Measurements from ENCODE around the gene RPA1.
"Not testable (repeated sequence)": the region's sequence is repeated elsewhere in the genome, so short reads cannot be mapped to it uniquely, and the experiment has no call there.

Gene RPA1

DNA sequence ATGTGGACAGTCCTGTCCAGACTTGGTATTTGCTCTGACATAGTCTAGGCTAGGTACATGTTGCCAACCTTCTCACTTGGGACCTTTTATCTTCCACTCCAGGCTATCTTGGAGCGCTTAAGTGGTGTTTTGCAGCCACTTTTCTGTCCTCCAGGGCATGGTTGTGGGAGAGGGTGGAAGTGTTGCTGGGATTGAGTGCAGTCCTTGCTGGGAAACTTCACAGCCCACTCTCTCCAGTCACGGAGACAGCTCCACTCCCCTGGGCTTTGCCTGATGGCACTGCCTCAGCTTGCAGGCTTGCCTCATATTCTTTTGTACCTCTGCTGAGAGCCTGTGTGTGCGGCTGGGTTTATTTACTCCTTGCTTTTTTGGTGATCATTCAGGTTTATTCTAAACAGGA lies 17.4 kb downstream of the RPA1 start:
- TF ChIP-seq, protein P1, sequence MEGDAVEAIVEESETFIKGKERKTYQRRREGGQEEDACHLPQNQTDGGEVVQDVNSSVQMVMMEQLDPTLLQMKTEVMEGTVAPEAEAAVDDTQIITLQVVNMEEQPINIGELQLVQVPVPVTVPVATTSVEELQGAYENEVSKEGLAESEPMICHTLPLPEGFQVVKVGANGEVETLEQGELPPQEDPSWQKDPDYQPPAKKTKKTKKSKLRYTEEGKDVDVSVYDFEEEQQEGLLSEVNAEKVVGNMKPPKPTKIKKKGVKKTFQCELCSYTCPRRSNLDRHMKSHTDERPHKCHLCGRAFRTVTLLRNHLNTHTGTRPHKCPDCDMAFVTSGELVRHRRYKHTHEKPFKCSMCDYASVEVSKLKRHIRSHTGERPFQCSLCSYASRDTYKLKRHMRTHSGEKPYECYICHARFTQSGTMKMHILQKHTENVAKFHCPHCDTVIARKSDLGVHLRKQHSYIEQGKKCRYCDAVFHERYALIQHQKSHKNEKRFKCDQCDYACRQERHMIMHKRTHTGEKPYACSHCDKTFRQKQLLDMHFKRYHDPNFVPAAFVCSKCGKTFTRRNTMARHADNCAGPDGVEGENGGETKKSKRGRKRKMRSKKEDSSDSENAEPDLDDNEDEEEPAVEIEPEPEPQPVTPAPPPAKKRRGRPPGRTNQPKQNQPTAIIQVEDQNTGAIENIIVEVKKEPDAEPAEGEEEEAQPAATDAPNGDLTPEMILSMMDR (IDR thresholded peaks at IDR 0.05; ENCODE audit: low read depth, low read length) = no peak
- H3K4me3 ChIP-seq (ENCODE audit: low read depth, low read length) = no peak overlapping the region

DNA sequence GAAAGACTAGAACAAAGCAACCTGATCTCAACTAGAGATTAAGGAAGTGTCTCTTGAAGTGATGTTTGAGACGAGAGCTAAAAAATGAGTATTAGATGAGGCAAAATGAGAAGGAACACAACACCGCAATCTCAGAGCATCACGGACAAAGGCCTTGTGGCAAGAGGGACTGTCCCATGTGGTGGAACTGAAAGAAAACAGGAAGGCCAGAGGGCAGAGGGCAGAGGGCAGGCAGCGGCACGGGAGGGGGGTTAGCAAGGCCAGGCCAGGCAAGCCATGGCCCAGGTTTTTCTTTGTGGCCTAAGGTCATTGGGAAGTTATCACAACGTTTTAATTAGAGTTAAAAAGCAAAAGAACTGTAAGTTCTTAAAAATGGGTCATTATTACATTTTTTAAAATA lies 22.5 kb downstream of the RPA1 start:
- TF ChIP-seq, protein P1 (IDR thresholded peaks at IDR 0.05; ENCODE audit: low read depth, low read length) = no peak
- H3K4me3 ChIP-seq (ENCODE audit: low read depth, low read length) = no peak overlapping the region

DNA sequence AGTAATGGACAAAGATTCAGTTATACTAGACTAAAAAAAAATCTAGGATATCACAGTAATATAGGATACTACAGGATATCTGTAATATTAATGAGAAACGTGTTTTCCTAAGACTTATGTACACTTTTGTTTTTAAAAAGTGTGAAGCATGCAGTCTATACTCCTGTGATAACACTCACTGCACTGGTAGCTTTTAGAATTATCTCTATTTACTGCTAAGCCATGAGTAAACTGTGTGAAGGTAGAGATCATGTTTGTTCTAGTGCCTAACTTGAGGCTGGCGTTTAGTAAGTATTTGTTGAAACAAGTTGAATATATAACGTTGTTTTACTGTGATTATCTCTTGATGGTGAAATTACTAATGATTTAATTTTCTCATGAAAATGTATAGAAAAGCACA lies 23.9 kb downstream of the RPA1 start:
- TF ChIP-seq, protein P1 (IDR thresholded peaks at IDR 0.05; ENCODE audit: low read depth, low read length) = no peak
- H3K4me3 ChIP-seq (ENCODE audit: low read depth, low read length) = no peak overlapping the region

DNA sequence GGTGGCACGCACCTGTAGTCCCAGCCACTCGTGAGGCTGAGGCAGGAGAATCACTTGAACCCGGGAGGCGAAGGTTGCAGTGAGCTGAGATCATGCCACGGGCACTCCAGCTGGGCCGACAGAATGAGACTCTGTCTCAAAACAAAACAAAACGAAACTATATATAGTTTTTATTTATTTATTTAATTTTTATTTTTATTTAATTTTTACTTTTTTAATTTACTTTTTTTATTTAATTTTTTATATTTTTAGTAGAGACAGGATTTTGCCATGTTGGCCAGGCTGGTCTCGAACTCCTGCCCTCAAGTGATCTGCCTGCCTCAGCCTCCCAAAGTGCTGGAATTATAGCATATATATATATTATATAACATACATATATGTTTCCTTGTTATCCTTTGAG lies 26.7 kb downstream of the RPA1 start:
- not testable (repeated sequence) for H3K4me3 ChIP-seq (ENCODE audit: low read depth, low read length)

DNA sequence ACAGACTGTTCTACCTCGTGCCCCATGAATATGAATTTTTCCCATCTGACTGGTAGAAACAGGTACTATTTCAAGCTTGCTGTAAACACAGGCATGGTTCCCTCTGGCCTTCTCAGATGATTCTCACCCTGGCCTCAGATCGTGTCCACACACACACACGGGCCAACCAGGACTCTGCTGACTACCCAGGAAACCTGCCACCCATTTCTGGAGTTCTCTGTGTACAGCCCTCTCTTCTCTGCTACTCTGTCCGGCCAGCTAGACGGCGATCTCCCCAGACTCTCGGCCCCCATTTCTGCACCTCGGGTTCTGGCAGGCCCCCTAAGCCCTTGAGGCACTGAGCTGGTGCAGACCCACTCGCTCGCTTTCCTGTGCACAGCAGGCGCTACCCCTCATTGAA lies 31.2 kb downstream of the RPA1 start:
- TF ChIP-seq, protein P1 (IDR thresholded peaks at IDR 0.05; ENCODE audit: low read depth, low read length) = no peak
- H3K4me3 ChIP-seq (ENCODE audit: low read depth, low read length) = no peak overlapping the region

DNA sequence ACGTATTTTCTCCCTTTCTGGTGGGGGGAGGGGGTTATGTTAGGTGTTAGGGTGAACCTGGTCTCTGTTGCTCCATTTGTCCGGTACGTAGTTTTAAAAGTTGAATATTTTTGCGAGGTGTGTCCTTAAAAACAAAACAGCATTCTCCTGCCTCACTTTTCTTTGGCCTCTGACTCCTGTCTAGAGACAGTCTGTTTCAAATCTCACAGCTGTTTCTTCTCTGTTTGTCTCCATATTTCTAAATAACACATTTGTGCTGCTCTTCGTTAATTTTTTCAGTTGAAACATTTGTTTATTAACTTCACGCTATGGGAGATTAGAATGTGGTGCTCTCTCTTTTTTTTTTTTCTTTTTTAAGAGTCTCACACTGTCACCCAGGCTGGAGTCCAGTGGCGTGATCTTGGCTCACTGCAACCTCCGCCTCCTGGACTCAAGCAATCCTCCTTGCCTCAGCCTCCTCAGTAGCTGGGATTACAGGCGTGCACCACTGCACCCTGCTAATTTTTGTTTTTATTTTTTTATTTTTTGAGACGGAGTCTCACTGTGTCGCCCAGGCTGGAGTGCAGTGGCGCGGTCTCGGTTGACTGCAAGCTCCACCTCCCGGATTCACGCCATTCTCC lies 31.7 kb downstream of the RPA1 start:
- TF ChIP-seq, protein P1 (IDR thresholded peaks at IDR 0.05; ENCODE audit: low read depth, low read length) = no peak
- no peak overlapping the region for H3K4me3 ChIP-seq (ENCODE audit: low read depth, low read length)

DNA sequence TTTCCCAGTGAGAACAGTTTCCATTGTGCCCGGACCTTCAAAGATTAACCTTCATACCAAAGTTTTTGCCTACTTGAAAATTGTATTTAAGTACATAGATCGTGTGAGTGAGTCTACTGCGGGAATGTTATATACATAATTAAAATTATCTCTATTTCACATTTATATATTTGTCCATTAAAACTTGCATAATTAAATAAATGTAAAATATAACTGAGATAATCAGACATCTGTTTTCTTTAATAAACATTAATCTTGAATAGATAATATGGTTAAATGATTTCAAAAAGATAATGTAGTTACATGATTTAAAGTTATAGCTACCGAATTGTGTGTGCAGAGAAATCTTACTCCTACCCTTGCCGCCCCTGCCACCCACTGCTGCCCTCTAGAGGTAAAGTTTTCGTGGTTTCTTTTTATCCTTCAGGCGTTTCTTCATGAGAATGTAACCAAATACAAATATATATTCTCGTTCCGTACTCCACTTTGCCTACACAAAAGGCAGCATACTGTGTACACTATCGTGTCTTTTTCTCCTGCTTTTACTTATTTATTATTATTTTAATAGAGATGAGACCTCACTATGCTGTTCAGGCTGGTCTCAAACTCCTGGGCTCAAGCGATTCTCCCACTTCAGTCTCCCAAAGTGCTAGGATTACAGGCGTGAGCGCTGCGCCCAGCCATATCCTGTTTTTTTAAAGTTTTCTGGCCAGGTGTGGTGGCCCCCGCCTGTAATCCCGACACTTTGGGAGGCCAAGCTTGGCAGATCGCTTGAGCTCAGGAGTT lies 35.6 kb downstream of the RPA1 start:
- H3K4me3 ChIP-seq (ENCODE audit: low read depth, low read length) = no peak overlapping the region
- TF ChIP-seq, protein P1 (IDR thresholded peaks at IDR 0.05; ENCODE audit: low read depth, low read length) = peak; percentile 55
